Activated naive CD4-positive, alpha-beta T cell treated with anti-CD3 and anti-CD28 coated beads, Interleukin-2, amount 10 ng/mL, durations not matched to agents 7 days and 5 days (primary cell): ENCODE results near the gene PCDH20.
"Not testable (repeated sequence)": the region's sequence is repeated elsewhere in the genome, so short reads cannot be mapped to it uniquely, and the experiment has no call there.

Experiments
- CTCF ChIA-PET: fragments of 350-600 bp; sonication (Branson Sonifier 250); formaldehyde crosslinking; loops from one replicate; lab custom pipeline; 2021; ENCODE audit warnings: antibody characterized with exemption; lab: Charles Lee
- DNase-seq: peaks from one replicate; pipeline ENCODE4 v3.0.0-alpha.2; 2020
- H3K27ac Mint-ChIP-seq: one replicate; pipeline ENCODE4 v1.8.0; 2021; ENCODE audit warnings: mild to moderate bottlenecking, moderate library complexity, mixed read lengths
- H3K27me3 Mint-ChIP-seq: one replicate; pipeline ENCODE4 v1.8.0; 2021; ENCODE audit warnings: mild to moderate bottlenecking, mixed read lengths
- H3K36me3 Mint-ChIP-seq: one replicate; pipeline ENCODE4 v1.8.0; 2021; ENCODE audit warnings: mixed read lengths
- H3K4me1 Mint-ChIP-seq: one replicate; pipeline ENCODE4 v1.8.0; 2021; ENCODE audit warnings: mixed read lengths
- H3K4me3 Mint-ChIP-seq: one replicate; pipeline ENCODE4 v1.8.0; 2021; ENCODE audit warnings: mild to moderate bottlenecking, moderate library complexity, mixed read lengths
- H3K9me3 Mint-ChIP-seq: one replicate; pipeline ENCODE4 v1.8.0; 2021; ENCODE audit warnings: mixed read lengths

Gene PCDH20

GRCh38 chr13:61396121-61396520, 19.5 kb downstream of the PCDH20 start:
- DNase-seq: no peak
- no peaks in the 10 kb centered on the region for H3K27me3 Mint-ChIP-seq
- no peak overlapping the region for H3K27ac Mint-ChIP-seq
- no peak overlapping the region for H3K4me3 Mint-ChIP-seq
- no peaks in the 10 kb centered on the region for H3K4me1 Mint-ChIP-seq
- H3K9me3 Mint-ChIP-seq: peaks cover 5% of the 10 kb centered on the region
- no peaks in the 10 kb centered on the region for H3K36me3 Mint-ChIP-seq
- CTCF ChIA-PET: no interaction called here

DNA sequence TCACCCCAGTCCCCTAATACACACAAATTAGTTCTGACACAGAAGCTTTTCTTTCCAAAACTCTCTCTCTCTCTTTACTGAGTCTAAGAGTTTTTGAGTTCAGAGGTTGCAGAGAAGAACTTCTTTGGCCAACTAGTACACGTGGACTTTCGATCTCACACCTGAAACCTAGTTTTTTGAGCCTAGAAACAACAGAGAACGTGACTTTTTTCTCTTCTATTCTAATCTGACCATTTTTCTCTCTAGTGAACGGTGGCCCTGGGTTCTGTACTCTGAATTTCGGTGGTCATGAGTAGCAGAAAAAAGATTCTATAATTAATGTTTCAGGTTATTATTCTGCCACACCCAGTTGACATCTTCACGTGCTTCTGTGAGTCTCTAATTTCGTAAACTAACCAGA, 24.2 kb downstream of the PCDH20 start:
- no peaks in the 10 kb centered on the region for H3K27me3 Mint-ChIP-seq
- CTCF ChIA-PET: interaction anchor here (0.5 kb wide), 1 partner anchor 502 kb away, joined by 3 read pairs; no protein-coding TSS in a partner anchor
- no peaks in the 10 kb centered on the region for H3K4me1 Mint-ChIP-seq
- H3K9me3 Mint-ChIP-seq: peaks cover 3% of the 10 kb centered on the region
- DNase-seq: no peak
- no peak overlapping the region for H3K27ac Mint-ChIP-seq
- H3K4me3 Mint-ChIP-seq: no peak overlapping the region
- no peaks in the 10 kb centered on the region for H3K36me3 Mint-ChIP-seq

- DNase-seq: no peak
- Mint-ChIP-seq H3K9me3 (no peaks in the 10 kb centered on the region), H3K27me3 (no peaks in the 10 kb centered on the region), H3K4me3 (no peak overlapping the region), H3K36me3 (no peaks in the 10 kb centered on the region), H3K4me1 (no peaks in the 10 kb centered on the region), H3K27ac (no peak overlapping the region)
- CTCF ChIA-PET: no interaction called here
These were observed 28.0 kb downstream of the PCDH20 start for GRCh38 chr13:61387694-61388093.

- no peaks in the 10 kb centered on the region for H3K27me3 Mint-ChIP-seq
- no peaks in the 10 kb centered on the region for H3K36me3 Mint-ChIP-seq
- no peak overlapping the region for H3K4me3 Mint-ChIP-seq
- no peaks in the 10 kb centered on the region for H3K4me1 Mint-ChIP-seq
- DNase-seq: no peak
- CTCF ChIA-PET: no interaction called here
- H3K27ac Mint-ChIP-seq: no peak overlapping the region
- no peaks in the 10 kb centered on the region for H3K9me3 Mint-ChIP-seq
These were observed 32.5 kb downstream of the PCDH20 start for GRCh38 chr13:61383111-61383510.

GRCh38 chr13:61370520-61370919, 45.1 kb downstream of the PCDH20 start:
- H3K4me3 Mint-ChIP-seq: no peak overlapping the region
- no peaks in the 10 kb centered on the region for H3K36me3 Mint-ChIP-seq
- CTCF ChIA-PET: no interaction called here
- no peak overlapping the region for H3K27ac Mint-ChIP-seq
- H3K9me3 Mint-ChIP-seq: peaks cover 14% of the 10 kb centered on the region
- DNase-seq: no peak
- no peaks in the 10 kb centered on the region for H3K4me1 Mint-ChIP-seq
- H3K27me3 Mint-ChIP-seq: no peaks in the 10 kb centered on the region

DNA sequence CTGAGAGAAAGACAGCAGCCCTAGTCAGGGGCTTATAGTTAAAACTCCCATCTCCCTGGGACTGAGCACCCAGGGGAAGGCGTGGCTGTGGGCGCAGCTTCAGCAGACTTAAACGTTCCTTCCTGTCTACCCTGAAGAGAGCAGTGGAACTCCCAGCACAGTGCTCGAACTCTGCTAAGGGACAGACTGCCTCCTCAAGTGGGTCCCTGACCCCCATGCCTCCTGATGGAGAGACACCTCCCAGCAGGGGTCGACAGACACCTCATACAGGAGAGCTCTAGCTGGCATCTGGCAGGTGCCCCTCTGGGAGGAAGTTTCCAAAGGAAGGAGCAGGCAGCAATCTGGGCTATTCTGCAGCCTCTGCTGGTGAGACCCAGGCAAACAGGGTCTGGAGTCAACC, 51.0 kb downstream of the PCDH20 start:
- H3K36me3 Mint-ChIP-seq, H3K4me1 Mint-ChIP-seq, H3K27me3 Mint-ChIP-seq, H3K4me3 Mint-ChIP-seq, CTCF ChIA-PET, DNase-seq, H3K27ac Mint-ChIP-seq: not testable (repeated sequence)
- peaks cover 17% of the 10 kb centered on the region for H3K9me3 Mint-ChIP-seq

DNA sequence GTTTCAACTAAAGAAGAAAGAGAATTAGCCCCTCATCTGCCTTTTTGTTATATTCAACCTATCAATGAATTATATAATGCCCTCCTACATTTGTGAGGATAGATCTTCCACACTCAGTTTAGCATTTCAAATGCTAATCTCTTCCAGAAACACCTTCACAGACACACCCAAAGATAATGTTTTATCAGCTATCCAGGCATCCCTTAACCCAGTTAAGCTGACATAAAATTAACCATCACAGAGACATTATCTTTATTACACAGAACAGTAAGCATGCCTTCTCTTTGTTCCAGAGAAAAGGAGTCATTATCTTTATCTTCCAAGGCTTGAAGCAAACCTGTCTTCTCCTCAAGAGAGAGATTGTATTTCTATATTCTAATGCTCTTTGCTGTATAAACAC, 53.1 kb downstream of the PCDH20 start:
- Mint-ChIP-seq H3K4me1 (no peaks in the 10 kb centered on the region), H3K27ac (no peak overlapping the region), H3K36me3 (no peaks in the 10 kb centered on the region), H3K27me3 (no peaks in the 10 kb centered on the region), H3K4me3 (no peak overlapping the region), H3K9me3 (peaks cover 17% of the 10 kb centered on the region)
- DNase-seq: no peak
- CTCF ChIA-PET: no interaction called here
